Stimulated activated naive B cell treated with anti-CD40 and anti-IgM and Interleukin-4, amounts not matched to agents 10 μg/mL and 1 μg/mL and 100 μg/mL, for 72 hours (primary cell): ENCODE measurements around the gene MED27.

Experiments used
- ATAC-seq, 2 donors: fragments of 150-1000 bp; cut with Tn5 transposase; replicated peaks; 2 replicates each; pipeline ENCODE4 v1.10.0; 2021; ENCODE audit warnings: moderate library complexity in 1 of 2
- DNase-seq: peaks from one replicate; pipeline ENCODE4 v3.0.0; 2021
- H3K27ac Mint-ChIP-seq: one replicate; pipeline ENCODE4 v1.8.0; 2022; ENCODE audit warnings: mild to moderate bottlenecking, mixed read lengths
- H3K27me3 Mint-ChIP-seq, 2 donors: one replicate each; pipeline ENCODE4 v1.8.0; 2022; ENCODE audit warnings: mixed read lengths in 2 of 2
- H3K36me3 Mint-ChIP-seq, 2 donors: one replicate each; pipeline ENCODE4 v1.8.0; 2022; ENCODE audit warnings: mixed read lengths in 2 of 2, mild to moderate bottlenecking in 1 of 2
- H3K4me1 Mint-ChIP-seq, 2 donors: one replicate each; pipeline ENCODE4 v1.8.0; 2022; ENCODE audit warnings: mixed read lengths in 2 of 2, mild to moderate bottlenecking in 1 of 2
- H3K4me3 Mint-ChIP-seq, 2 donors: one replicate each; pipeline ENCODE4 v1.8.0; 2022; ENCODE audit warnings: mild to moderate bottlenecking in 2 of 2, mixed read lengths in 2 of 2, moderate library complexity in 1 of 2
- H3K9me3 Mint-ChIP-seq, 2 donors: one replicate each; pipeline ENCODE4 v1.8.0; 2022; ENCODE audit warnings: mixed read lengths in 2 of 2, mild to moderate bottlenecking in 1 of 2

Gene MED27

GRCh38 chr9:131841765-131842318 lies 237.8 kb downstream of the MED27 start:
- ATAC-seq: no peak
- no peaks in the 10 kb centered on the region for H3K36me3 Mint-ChIP-seq

GRCh38 chr9:131840751-131841702 lies 238.6 kb downstream of the MED27 start:
- Mint-ChIP-seq H3K27me3 (peaks cover 29 to 39% of the 10 kb centered on the region in 2 donors), H3K27ac (no peak overlapping the region), H3K9me3 (no peaks in the 10 kb centered on the region), H3K4me3 (no peak overlapping the region), H3K36me3 (no peaks in the 10 kb centered on the region), H3K4me1 (no peaks in the 10 kb centered on the region)
- ATAC-seq: no peak
- DNase-seq: no peak

More at GRCh38 chr9:131841765-131842318, 237.8 kb downstream of the MED27 start:
- no peak for DNase-seq
- no peak overlapping the region for H3K27ac Mint-ChIP-seq
- no peaks in the 10 kb centered on the region for H3K9me3 Mint-ChIP-seq
- H3K27me3 Mint-ChIP-seq: peaks cover 26 to 31% of the 10 kb centered on the region in 2 donors
- H3K4me1 Mint-ChIP-seq: no peaks in the 10 kb centered on the region
- H3K4me3 Mint-ChIP-seq: no peak overlapping the region

GRCh38 chr9:131840220-131840619 lies 239.4 kb downstream of the MED27 start:
- peaks cover 34 to 46% of the 10 kb centered on the region in 2 donors for H3K27me3 Mint-ChIP-seq
- H3K27ac Mint-ChIP-seq: no peak overlapping the region
- ATAC-seq (no peak), DNase-seq (no peak)
- H3K4me3 Mint-ChIP-seq: no peak overlapping the region
- H3K4me1 Mint-ChIP-seq: no peaks in the 10 kb centered on the region
- H3K9me3 Mint-ChIP-seq: no peaks in the 10 kb centered on the region
- H3K36me3 Mint-ChIP-seq: no peaks in the 10 kb centered on the region

GRCh38 chr9:131839281-131840084 lies 240.2 kb downstream of the MED27 start:
- Mint-ChIP-seq H3K27ac (no peak overlapping the region), H3K4me3 (no peak overlapping the region), H3K36me3 (no peaks in the 10 kb centered on the region), H3K9me3 (peaks cover 4 to 5% of the 10 kb centered on the region in 2 donors), H3K27me3 (peaks cover 34 to 52% of the 10 kb centered on the region in 2 donors), H3K4me1 (no peaks in the 10 kb centered on the region)
- ATAC-seq (no peak), DNase-seq (no peak)

GRCh38 chr9:131838530-131839280 lies 241.0 kb downstream of the MED27 start:
- Mint-ChIP-seq H3K27ac (no peak overlapping the region), H3K4me3 (no peak overlapping the region), H3K9me3 (peaks cover 10 to 13% of the 10 kb centered on the region in 2 donors), H3K4me1 (no peaks in the 10 kb centered on the region), H3K27me3 (peaks cover 34 to 52% of the 10 kb centered on the region in 2 donors), H3K36me3 (no peaks in the 10 kb centered on the region)
- ATAC-seq (no peak), DNase-seq (no peak)

GRCh38 chr9:131837836-131838235 lies 241.8 kb downstream of the MED27 start:
- no peak overlapping the region for H3K27ac Mint-ChIP-seq
- no peaks in the 10 kb centered on the region for H3K36me3 Mint-ChIP-seq
- H3K9me3 Mint-ChIP-seq: peaks cover 12 to 14% of the 10 kb centered on the region in 2 donors
- H3K27me3 Mint-ChIP-seq: peaks cover 34 to 52% of the 10 kb centered on the region in 2 donors
- DNase-seq (no peak), ATAC-seq (no peak)
- no peaks in the 10 kb centered on the region for H3K4me1 Mint-ChIP-seq
- H3K4me3 Mint-ChIP-seq: no peak overlapping the region

GRCh38 chr9:131837316-131837715 lies 242.4 kb downstream of the MED27 start:
- H3K27ac Mint-ChIP-seq: no peak overlapping the region
- H3K4me1 Mint-ChIP-seq: no peaks in the 10 kb centered on the region
- no peaks in the 10 kb centered on the region for H3K36me3 Mint-ChIP-seq
- H3K27me3 Mint-ChIP-seq: peaks cover 34 to 47% of the 10 kb centered on the region in 2 donors
- peaks cover 12 to 14% of the 10 kb centered on the region in 2 donors for H3K9me3 Mint-ChIP-seq
- no peak for ATAC-seq
- H3K4me3 Mint-ChIP-seq: no peak overlapping the region
- DNase-seq: no peak

- Mint-ChIP-seq H3K36me3 (no peaks in the 10 kb centered on the region), H3K27ac (no peak overlapping the region), H3K9me3 (peaks cover 12 to 14% of the 10 kb centered on the region in 2 donors), H3K4me3 (no peak overlapping the region), H3K27me3 (peaks cover 29 to 41% of the 10 kb centered on the region in 2 donors), H3K4me1 (no peaks in the 10 kb centered on the region)
- no peak for DNase-seq
- no peak for ATAC-seq
Measured at GRCh38 chr9:131836607-131837315, 242.9 kb downstream of the MED27 start.

- Mint-ChIP-seq H3K9me3 (peaks cover 12 to 14% of the 10 kb centered on the region in 2 donors), H3K27ac (no peak overlapping the region), H3K4me1 (no peaks in the 10 kb centered on the region), H3K36me3 (no peaks in the 10 kb centered on the region), H3K27me3 (peaks cover 24 to 40% of the 10 kb centered on the region in 2 donors), H3K4me3 (no peak overlapping the region)
- ATAC-seq: no peak
- DNase-seq: no peak
Measured at GRCh38 chr9:131836021-131836420, 243.6 kb downstream of the MED27 start.

GRCh38 chr9:131835151-131835910 lies 244.3 kb downstream of the MED27 start:
- Mint-ChIP-seq H3K36me3 (no peaks in the 10 kb centered on the region), H3K9me3 (peaks cover 12 to 14% of the 10 kb centered on the region in 2 donors), H3K27me3 (peaks cover 24 to 40% of the 10 kb centered on the region in 2 donors), H3K4me1 (no peaks in the 10 kb centered on the region), H3K27ac (no peak overlapping the region), H3K4me3 (no peak overlapping the region)
- ATAC-seq (no peak), DNase-seq (no peak)

GRCh38 chr9:131834721-131835120 lies 244.9 kb downstream of the MED27 start:
- H3K4me3 Mint-ChIP-seq: no peak overlapping the region
- no peaks in the 10 kb centered on the region for H3K4me1 Mint-ChIP-seq
- peaks cover 24 to 35% of the 10 kb centered on the region in 2 donors for H3K27me3 Mint-ChIP-seq
- ATAC-seq (no peak), DNase-seq (no peak)
- H3K27ac Mint-ChIP-seq: no peak overlapping the region
- H3K9me3 Mint-ChIP-seq: peaks cover 12 to 14% of the 10 kb centered on the region in 2 donors
- no peaks in the 10 kb centered on the region for H3K36me3 Mint-ChIP-seq

- no peak for DNase-seq
- no peak for ATAC-seq
- Mint-ChIP-seq H3K27ac (no peak overlapping the region), H3K27me3 (peaks cover 28% of the 10 kb centered on the region in 2 donors), H3K4me1 (no peaks in the 10 kb centered on the region), H3K36me3 (no peaks in the 10 kb centered on the region), H3K4me3 (no peak overlapping the region), H3K9me3 (peaks cover 12 to 14% of the 10 kb centered on the region in 2 donors)
Measured at GRCh38 chr9:131833906-131834305, 245.8 kb downstream of the MED27 start.

GRCh38 chr9:131833083-131833482 lies 246.6 kb downstream of the MED27 start:
- H3K27ac Mint-ChIP-seq: no peak overlapping the region

More at GRCh38 chr9:131833083-131833482, 246.6 kb downstream of the MED27 start:
- H3K4me1 Mint-ChIP-seq: no peaks in the 10 kb centered on the region
- H3K4me3 Mint-ChIP-seq: no peak overlapping the region
- DNase-seq: no peak
- no peaks in the 10 kb centered on the region for H3K36me3 Mint-ChIP-seq
- peaks cover 28 to 31% of the 10 kb centered on the region in 2 donors for H3K27me3 Mint-ChIP-seq
- H3K9me3 Mint-ChIP-seq: peaks cover 12 to 14% of the 10 kb centered on the region in 2 donors
- no peak for ATAC-seq
